PFSK-1 (cell line): Measurements from ENCODE around the gene STRA8.

Experiments used
- POLR2AphosphoS5 ChIP-seq: IDR thresholded peaks from 2 replicates; pipeline ENCODE4 v1.6.1; 2012; ENCODE audit warnings: low read depth, mild to moderate bottlenecking, control low read depth, low read length, moderate library complexity
- TAF1 ChIP-seq: IDR thresholded peaks from 2 replicates; pipeline ENCODE4 v1.6.1; 2012; ENCODE audit warnings: low read length, control low read depth, borderline replicate concordance; ENCODE audit not compliant: insufficient read depth
- TF ChIP-seq, protein P1 (sequence below), 2 experiments: IDR thresholded peaks; 2 replicates each; pipeline versions ENCODE4 v1.6.1 to v1.8.0; 2011 to 2012; ENCODE audit warnings: low read depth in 2 of 2, low read length in 2 of 2, control low read depth in 1 of 2, inconsistent platforms in 1 of 2, mild to moderate bottlenecking in 1 of 2, moderate library complexity in 1 of 2; ENCODE audit not compliant: insufficient read depth in 1 of 2

DNA sequence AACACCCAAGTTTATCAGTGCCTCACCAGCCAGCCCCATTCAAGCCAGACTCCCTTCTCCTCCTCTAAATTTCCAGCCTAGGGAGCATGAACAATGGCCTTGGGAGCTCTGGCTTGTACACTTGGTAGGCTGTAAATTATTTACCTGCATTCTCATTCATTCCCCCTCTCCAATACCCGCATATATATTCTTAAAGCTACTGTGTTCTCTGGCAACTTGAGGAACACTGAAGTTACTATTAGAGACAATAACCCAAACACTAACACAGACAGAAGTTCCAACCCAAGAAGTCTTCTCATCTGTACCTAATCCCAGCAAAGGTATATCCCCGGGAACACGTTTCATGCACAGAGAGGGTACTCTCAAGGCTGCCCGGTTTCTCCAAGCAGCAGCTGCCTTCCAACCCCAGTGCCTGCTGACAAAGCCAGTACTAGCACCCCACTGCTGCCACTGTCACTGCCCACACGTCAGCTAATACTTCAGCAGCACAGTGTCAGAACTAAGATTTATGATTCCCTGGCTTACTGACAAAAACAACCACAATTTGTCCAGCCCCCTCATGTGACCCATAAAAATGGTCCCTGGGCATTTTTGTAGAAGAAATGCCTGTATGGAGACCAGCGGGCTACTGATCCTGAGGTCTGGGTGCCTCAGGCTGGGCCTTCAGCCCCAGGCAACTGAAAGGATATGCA, 25.4 kb upstream of the STRA8 start:
- TF ChIP-seq POLR2AphosphoS5 (no peak), TAF1 (no peak)
- TF ChIP-seq, protein P1, sequence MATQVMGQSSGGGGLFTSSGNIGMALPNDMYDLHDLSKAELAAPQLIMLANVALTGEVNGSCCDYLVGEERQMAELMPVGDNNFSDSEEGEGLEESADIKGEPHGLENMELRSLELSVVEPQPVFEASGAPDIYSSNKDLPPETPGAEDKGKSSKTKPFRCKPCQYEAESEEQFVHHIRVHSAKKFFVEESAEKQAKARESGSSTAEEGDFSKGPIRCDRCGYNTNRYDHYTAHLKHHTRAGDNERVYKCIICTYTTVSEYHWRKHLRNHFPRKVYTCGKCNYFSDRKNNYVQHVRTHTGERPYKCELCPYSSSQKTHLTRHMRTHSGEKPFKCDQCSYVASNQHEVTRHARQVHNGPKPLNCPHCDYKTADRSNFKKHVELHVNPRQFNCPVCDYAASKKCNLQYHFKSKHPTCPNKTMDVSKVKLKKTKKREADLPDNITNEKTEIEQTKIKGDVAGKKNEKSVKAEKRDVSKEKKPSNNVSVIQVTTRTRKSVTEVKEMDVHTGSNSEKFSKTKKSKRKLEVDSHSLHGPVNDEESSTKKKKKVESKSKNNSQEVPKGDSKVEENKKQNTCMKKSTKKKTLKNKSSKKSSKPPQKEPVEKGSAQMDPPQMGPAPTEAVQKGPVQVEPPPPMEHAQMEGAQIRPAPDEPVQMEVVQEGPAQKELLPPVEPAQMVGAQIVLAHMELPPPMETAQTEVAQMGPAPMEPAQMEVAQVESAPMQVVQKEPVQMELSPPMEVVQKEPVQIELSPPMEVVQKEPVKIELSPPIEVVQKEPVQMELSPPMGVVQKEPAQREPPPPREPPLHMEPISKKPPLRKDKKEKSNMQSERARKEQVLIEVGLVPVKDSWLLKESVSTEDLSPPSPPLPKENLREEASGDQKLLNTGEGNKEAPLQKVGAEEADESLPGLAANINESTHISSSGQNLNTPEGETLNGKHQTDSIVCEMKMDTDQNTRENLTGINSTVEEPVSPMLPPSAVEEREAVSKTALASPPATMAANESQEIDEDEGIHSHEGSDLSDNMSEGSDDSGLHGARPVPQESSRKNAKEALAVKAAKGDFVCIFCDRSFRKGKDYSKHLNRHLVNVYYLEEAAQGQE (IDR thresholded peaks at IDR 0.05; ENCODE audit: insufficient read depth in 1 of 2, low read depth in 2 of 2, low read length in 2 of 2) = no peak
